Karpas-422 (cell line): ENCODE measurements around the gene LRRC4C. TPM values are rescaled to one million over a fixed set of nuclear protein-coding genes. Genes with fewer than 3 reads are reported as not detected.

ENCODE experiments used
- DNase-seq: peaks from one replicate; pipeline ENCODE4 v3.0.0-alpha.2; 2015
- H2AFZ ChIP-seq: fragments of 200-600 bp; sonication (generic); 2 replicates; pipeline ENCODE4 v1.6.1; 2014; ENCODE audit warnings: antibody characterized with exemption, low read length, mixed read lengths
- H3K27ac ChIP-seq: fragments of 200-600 bp; sonication (generic); 2 replicates; pipeline ENCODE4 v1.5.1; 2014; ENCODE audit warnings: mild to moderate bottlenecking, low read length, moderate library complexity
- H3K27me3 ChIP-seq: fragments of 200-600 bp; sonication (generic); 2 replicates; pipeline ENCODE4 v1.6.1; 2014; ENCODE audit warnings: low read length, mixed read lengths
- H3K36me3 ChIP-seq: fragments of 200-600 bp; sonication (generic); 2 replicates; pipeline ENCODE4 v1.6.1; 2014; ENCODE audit warnings: low read length, mixed read lengths; ENCODE audit not compliant: insufficient read depth
- H3K4me1 ChIP-seq: fragments of 200-600 bp; sonication (generic); 2 replicates; pipeline ENCODE4 v1.6.1; 2014; ENCODE audit warnings: mild to moderate bottlenecking, low read length, mixed read lengths
- H3K4me2 ChIP-seq: fragments of 200-600 bp; sonication (generic); 2 replicates; pipeline ENCODE4 v1.6.1; 2014; ENCODE audit warnings: low read length, low read depth, mild to moderate bottlenecking; ENCODE audit not compliant: poor library complexity, severe bottlenecking
- H3K4me3 ChIP-seq: fragments of 200-600 bp; sonication (generic); 2 replicates; pipeline ENCODE4 v1.5.1; 2014; ENCODE audit warnings: mild to moderate bottlenecking, antibody characterized with exemption, low read length, mixed read lengths
- H3K79me2 ChIP-seq: fragments of 200-600 bp; sonication (generic); 2 replicates; pipeline ENCODE4 v1.6.1; 2014; ENCODE audit warnings: mild to moderate bottlenecking, low read length, mixed read lengths
- H3K9ac ChIP-seq: fragments of 200-600 bp; sonication (generic); 2 replicates; pipeline ENCODE4 v1.6.0; 2014; ENCODE audit warnings: low read length
- H3K9me2 ChIP-seq: fragments of 200-600 bp; sonication (generic), shearing (Covaris generic); replicated peaks from 2 replicates; pipeline ENCODE4 v1.6.0; 2014; ENCODE audit warnings: mild to moderate bottlenecking, low read length, moderate library complexity; ENCODE audit not compliant: insufficient read depth
- H3K9me3 ChIP-seq: fragments of 300-700, 200-600 bp; sonication (generic); 2 replicates; pipeline ENCODE4 v1.6.1; 2014; ENCODE audit warnings: low read length, mixed read lengths
- H4K20me1 ChIP-seq: fragments of 200-600 bp; sonication (generic); 2 replicates; pipeline ENCODE4 v1.6.1; 2014; ENCODE audit warnings: mild to moderate bottlenecking, antibody characterized with exemption, low read length, low read depth; ENCODE audit not compliant: insufficient read depth
- total RNA-seq: library from RNA; depleted of rRNA; stranded (reverse); fragments of >200 nt; shearing (Covaris generic); gene quantifications from 2 replicates; pipeline ENCODE4 v1.2.3, GENCODE V29; 2014; ENCODE audit warnings: low replicate concordance

Gene LRRC4C
- total RNA-seq, 1 experiment from 2014 or later: not detected

DNA sequence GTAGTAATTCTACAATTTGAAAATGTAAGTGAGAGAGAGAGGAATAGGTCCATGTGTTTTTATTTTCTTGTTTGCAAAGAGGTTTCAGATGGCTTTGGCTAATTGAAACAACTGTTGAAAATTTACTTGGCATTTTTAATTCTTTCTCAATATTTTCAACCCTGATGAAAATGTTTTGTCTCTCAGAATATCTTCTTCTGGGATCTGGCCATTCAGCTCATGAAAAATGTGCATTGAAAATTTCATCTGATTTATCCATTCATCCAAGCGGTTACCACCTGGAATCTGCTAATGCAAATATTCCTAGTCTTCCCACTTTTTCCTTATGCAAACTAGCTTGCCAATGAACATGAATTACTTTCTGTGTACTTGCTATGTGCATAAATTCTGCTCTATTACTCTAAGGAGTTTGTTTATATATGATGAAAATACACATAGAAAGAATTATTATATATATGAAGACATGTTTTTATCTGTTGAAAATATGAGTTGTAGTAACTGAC, 621.2 kb downstream of the LRRC4C start:
- H4K20me1 ChIP-seq: no peaks in the 10 kb centered on the region
- H3K27ac ChIP-seq: no peak overlapping the region
- H3K9me2 ChIP-seq: no peaks in the 10 kb centered on the region
- H3K79me2 ChIP-seq: no peaks in the 10 kb centered on the region
- H3K36me3 ChIP-seq: no peaks in the 10 kb centered on the region
- no peak overlapping the region for H3K4me3 ChIP-seq
- no peak overlapping the region for H3K4me2 ChIP-seq
- H3K9me3 ChIP-seq: peaks cover 27% of the 10 kb centered on the region
- DNase-seq: no peak
- no peaks in the 10 kb centered on the region for H3K4me1 ChIP-seq
- H3K9ac ChIP-seq: no peak overlapping the region
- no peak overlapping the region for H2AFZ ChIP-seq
- H3K27me3 ChIP-seq: no peaks in the 10 kb centered on the region

DNA sequence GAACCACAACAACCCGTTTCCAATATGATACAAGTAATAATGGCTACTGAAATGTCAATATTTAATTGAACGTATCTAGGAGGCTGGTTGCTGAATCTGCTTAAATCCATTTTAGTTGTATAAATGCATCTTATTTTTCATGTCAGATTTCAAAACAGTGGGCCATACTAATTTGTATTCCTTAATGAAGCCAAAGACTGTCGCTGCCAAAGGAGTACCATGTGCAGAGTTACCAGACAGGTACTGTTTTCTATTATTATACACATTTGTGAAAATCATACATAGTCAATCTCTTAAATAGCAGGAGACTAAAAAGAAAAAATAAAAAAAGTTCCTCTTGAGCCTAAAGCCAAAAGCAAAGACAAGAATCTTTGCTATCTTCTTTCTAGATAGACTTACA, 632.3 kb downstream of the LRRC4C start:
- DNase-seq: no peak
- Histone ChIP-seq H3K4me2 (no peak overlapping the region), H3K9ac (no peak overlapping the region), H3K27ac (no peak overlapping the region), H3K4me1 (no peaks in the 10 kb centered on the region), H3K36me3 (no peaks in the 10 kb centered on the region), H3K9me2 (no peaks in the 10 kb centered on the region), H3K79me2 (no peaks in the 10 kb centered on the region), H2AFZ (no peak overlapping the region), H3K27me3 (no peaks in the 10 kb centered on the region), H3K9me3 (peaks cover 25% of the 10 kb centered on the region), H3K4me3 (no peak overlapping the region), H4K20me1 (no peaks in the 10 kb centered on the region)

DNA sequence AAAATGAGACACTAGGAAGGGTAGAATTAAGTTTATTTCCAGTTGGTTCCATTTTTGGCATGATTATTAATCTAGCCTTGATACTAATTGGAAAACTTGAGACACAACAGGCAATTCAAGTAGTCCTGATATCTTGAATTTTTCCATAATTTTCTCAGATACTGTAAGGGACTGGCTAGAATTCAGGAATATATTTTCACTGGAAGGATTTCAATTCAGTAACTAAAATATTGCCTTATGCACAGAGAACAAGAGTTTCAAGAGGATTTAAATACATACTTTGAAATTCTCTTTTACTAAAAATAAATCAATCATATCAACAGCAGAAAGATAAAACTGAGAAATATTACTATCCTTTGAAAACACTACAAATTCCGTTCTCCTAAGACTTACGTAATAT, 632.9 kb downstream of the LRRC4C start:
- Histone ChIP-seq H4K20me1 (no peaks in the 10 kb centered on the region), H2AFZ (no peak overlapping the region), H3K9me3 (peaks cover 25% of the 10 kb centered on the region; the same call in 1 of the 2 replicates), H3K4me3 (no peak overlapping the region), H3K27me3 (no peaks in the 10 kb centered on the region), H3K79me2 (no peaks in the 10 kb centered on the region), H3K27ac (no peak overlapping the region), H3K4me1 (no peaks in the 10 kb centered on the region), H3K9me2 (no peaks in the 10 kb centered on the region), H3K4me2 (no peak overlapping the region), H3K9ac (no peak overlapping the region), H3K36me3 (no peaks in the 10 kb centered on the region)
- DNase-seq: no peak

- Histone ChIP-seq H3K4me1 (no peaks in the 10 kb centered on the region), H3K27me3 (no peaks in the 10 kb centered on the region), H3K9me2 (no peaks in the 10 kb centered on the region), H4K20me1 (no peaks in the 10 kb centered on the region), H3K9ac (no peak overlapping the region), H3K9me3 (peaks cover 21% of the 10 kb centered on the region; the same call in 1 of the 2 replicates), H3K4me3 (no peak overlapping the region), H3K36me3 (no peaks in the 10 kb centered on the region), H3K27ac (no peak overlapping the region), H2AFZ (no peak overlapping the region), H3K79me2 (no peaks in the 10 kb centered on the region), H3K4me2 (no peak overlapping the region)
- DNase-seq: no peak
Observed at GRCh38 chr11:40825201-40825834, 634.1 kb downstream of the LRRC4C start.

- Histone ChIP-seq H3K36me3 (no peaks in the 10 kb centered on the region), H3K4me2 (no peak overlapping the region), H3K4me3 (no peak overlapping the region), H3K79me2 (no peaks in the 10 kb centered on the region), H3K9me3 (peaks cover 41% of the 10 kb centered on the region), H3K27me3 (no peaks in the 10 kb centered on the region), H4K20me1 (no peaks in the 10 kb centered on the region), H3K9me2 (no peaks in the 10 kb centered on the region), H3K27ac (no peak overlapping the region), H2AFZ (no peak overlapping the region), H3K9ac (no peak overlapping the region), H3K4me1 (no peaks in the 10 kb centered on the region)
- no peak for DNase-seq
Observed at GRCh38 chr11:40819230-40819629, 640.2 kb downstream of the LRRC4C start.

DNA sequence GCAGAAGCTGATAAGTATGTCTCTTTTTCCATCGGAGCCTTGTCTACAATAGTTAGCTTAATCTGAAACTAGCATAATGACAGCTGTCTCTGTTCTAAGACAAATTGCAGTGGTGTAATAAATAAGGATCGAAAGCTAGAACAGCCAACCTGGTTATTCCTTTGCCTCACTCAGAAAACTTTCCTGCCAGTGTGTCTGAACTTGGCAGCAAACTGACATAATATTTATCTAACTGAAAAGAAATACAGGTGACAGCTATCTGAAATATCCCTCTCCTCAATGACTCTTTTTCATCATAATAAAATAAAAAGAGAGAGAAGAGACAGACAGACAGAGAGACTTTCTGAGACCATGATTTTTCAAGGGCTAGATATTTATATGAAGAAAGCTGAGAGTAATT, 642.5 kb downstream of the LRRC4C start:
- Histone ChIP-seq H3K4me2 (no peak overlapping the region), H3K9me3 (peaks cover 40% of the 10 kb centered on the region), H3K4me1 (no peaks in the 10 kb centered on the region), H3K27ac (no peak overlapping the region), H2AFZ (no peak overlapping the region), H3K79me2 (no peaks in the 10 kb centered on the region), H3K36me3 (no peaks in the 10 kb centered on the region), H3K9ac (no peak overlapping the region), H3K27me3 (no peaks in the 10 kb centered on the region), H4K20me1 (no peaks in the 10 kb centered on the region), H3K4me3 (no peak overlapping the region), H3K9me2 (no peaks in the 10 kb centered on the region)
- DNase-seq: no peak

- H3K4me1 ChIP-seq: no peaks in the 10 kb centered on the region
- no peak overlapping the region for H3K4me3 ChIP-seq
- H3K4me2 ChIP-seq: no peak overlapping the region
- no peak overlapping the region for H2AFZ ChIP-seq
- no peak overlapping the region for H3K9ac ChIP-seq
- H3K27me3 ChIP-seq: no peaks in the 10 kb centered on the region
- H3K9me2 ChIP-seq: no peaks in the 10 kb centered on the region
- no peaks in the 10 kb centered on the region for H3K79me2 ChIP-seq
- peaks cover 19% of the 10 kb centered on the region; the same call in 1 of the 2 replicates for H3K9me3 ChIP-seq
- no peak overlapping the region for H3K27ac ChIP-seq
- DNase-seq: no peak
- H4K20me1 ChIP-seq: no peaks in the 10 kb centered on the region
- no peaks in the 10 kb centered on the region for H3K36me3 ChIP-seq
Observed at GRCh38 chr11:40797981-40798380, 661.5 kb downstream of the LRRC4C start.

GRCh38 chr11:40787224-40787623, 672.2 kb downstream of the LRRC4C start:
- Histone ChIP-seq H3K4me1 (no peaks in the 10 kb centered on the region), H3K4me3 (no peak overlapping the region), H2AFZ (no peak overlapping the region), H3K4me2 (no peak overlapping the region), H3K9ac (no peak overlapping the region), H3K79me2 (no peaks in the 10 kb centered on the region), H3K27ac (no peak overlapping the region), H3K9me3 (peaks cover 26% of the 10 kb centered on the region), H3K36me3 (no peaks in the 10 kb centered on the region), H3K9me2 (no peaks in the 10 kb centered on the region), H3K27me3 (no peaks in the 10 kb centered on the region), H4K20me1 (no peaks in the 10 kb centered on the region)
- no peak for DNase-seq
